LNCAP (cell line): ENCODE measurements around the gene ECD.

Source experiments
- CTCF ChIP-seq: fragments of 450-650 bp; IDR thresholded peaks from 2 replicates; pipeline ENCODE4 v1.5.1; 2017; ENCODE audit warnings: mild to moderate bottlenecking

Gene ECD

GRCh38 chr10:73131913-73132686, 35.7 kb downstream of the ECD start:
- TF ChIP-seq CTCF: no peak

DNA sequence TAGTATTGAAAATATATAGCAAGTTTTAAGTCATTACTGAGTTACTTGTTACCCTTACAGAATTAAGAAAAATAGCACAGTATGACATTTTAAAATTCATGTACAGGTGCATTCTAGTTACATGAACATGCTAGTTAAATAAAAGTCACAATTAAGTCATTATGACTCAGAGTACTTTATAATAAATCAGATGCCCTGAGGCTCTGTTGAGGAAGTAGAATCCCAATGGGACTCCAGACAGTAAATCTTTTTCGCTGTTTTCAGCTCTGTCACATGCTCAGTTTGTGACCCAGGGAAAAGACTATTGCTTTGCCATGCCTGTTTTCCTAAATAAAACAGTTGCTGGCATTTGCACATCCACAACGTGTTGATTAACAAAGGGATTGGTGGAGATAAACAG, 36.5 kb downstream of the ECD start:
- no peak for TF ChIP-seq CTCF

GRCh38 chr10:73126343-73126742, 41.5 kb downstream of the ECD start:
- TF ChIP-seq CTCF: no peak

DNA sequence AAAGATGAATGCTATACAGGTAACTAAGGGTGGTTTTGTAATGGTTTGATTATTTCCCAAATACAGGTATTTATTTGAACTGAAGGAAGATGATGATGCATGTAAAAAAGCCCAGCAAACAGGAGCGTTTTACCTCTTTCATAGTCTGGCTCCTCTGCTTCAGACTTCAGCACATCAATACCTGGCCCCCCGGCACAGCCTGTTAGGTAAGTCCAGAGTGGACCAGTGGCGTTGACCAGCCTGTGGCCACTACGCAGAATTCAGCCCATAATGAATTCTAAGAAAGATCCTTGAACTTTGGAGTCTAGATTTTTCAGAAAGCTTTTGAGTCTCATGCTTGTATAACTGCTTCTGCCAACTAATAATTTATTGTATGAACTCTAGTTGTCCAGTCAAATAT, 47.9 kb downstream of the ECD start:
- no peak for TF ChIP-seq CTCF

GRCh38 chr10:73119457-73119856, 48.4 kb downstream of the ECD start:
- TF ChIP-seq CTCF: no peak

- TF ChIP-seq CTCF: no peak
These were observed 49.6 kb downstream of the ECD start for GRCh38 chr10:73117976-73118743.

DNA sequence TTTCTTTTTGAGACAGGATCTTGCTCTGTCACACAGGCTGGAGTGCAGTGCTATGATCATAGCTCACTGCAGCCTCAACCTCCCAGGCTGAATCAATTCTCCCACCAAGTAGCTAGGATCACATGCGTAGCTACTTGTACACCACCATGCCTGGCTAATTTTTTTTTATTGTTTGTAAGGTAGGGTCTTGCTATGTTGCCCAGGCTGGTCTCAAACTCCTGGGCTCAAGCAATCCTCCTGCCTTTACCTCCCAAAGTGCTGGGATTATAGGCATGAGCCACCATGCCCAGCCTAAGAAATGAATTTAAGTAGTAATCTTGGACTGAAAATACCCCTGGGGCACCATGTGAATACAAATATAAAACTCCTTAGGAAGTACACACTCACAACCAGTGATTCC, 51.8 kb downstream of the ECD start:
- TF ChIP-seq CTCF: no peak
